Epithelial cell of prostate (primary cell): ENCODE results near the gene ZNHIT1.

ENCODE experiments used
- DNase-seq: peaks from one replicate; pipeline ENCODE4 v3.0.0-alpha.2; 2011; ENCODE audit warnings: low read depth, low spot score
- H3K27ac ChIP-seq: fragments of 450-650 bp; 2 replicates; pipeline ENCODE4 v1.5.1; 2017; ENCODE audit warnings: mild to moderate bottlenecking

The ZNHIT1 gene

GRCh38 chr7:101216001-101216859 is 1.7 kb upstream of the ZNHIT1 start:
- DNase-seq, result no peak
- H3K27ac ChIP-seq, result no peak overlapping the region

- DNase-seq, result no peak
- peak overlapping the region; percentile 86 for H3K27ac ChIP-seq
Observed at GRCh38 chr7:101216860-101217387, 1.0 kb upstream of the ZNHIT1 start.

GRCh38 chr7:101218236-101219125 is 516 bp downstream of the ZNHIT1 start:
- DNase-seq, result no peak

GRCh38 chr7:101220295-101220694 is 2.3 kb downstream of the ZNHIT1 start:
- H3K27ac ChIP-seq, result no peak overlapping the region
- DNase-seq, result no peak

More at GRCh38 chr7:101218236-101219125, 516 bp downstream of the ZNHIT1 start:
- H3K27ac ChIP-seq, result peak overlapping the region; percentile 86

- no peak for DNase-seq
Observed at GRCh38 chr7:101222275-101222830, 4.4 kb downstream of the ZNHIT1 start.

GRCh38 chr7:101223528-101223927 is 5.6 kb downstream of the ZNHIT1 start:
- no peak for DNase-seq
- H3K27ac ChIP-seq, result no peak overlapping the region

More at GRCh38 chr7:101222275-101222830, 4.4 kb downstream of the ZNHIT1 start:
- no peak overlapping the region for H3K27ac ChIP-seq

GRCh38 chr7:101225650-101226049 is 7.7 kb downstream of the ZNHIT1 start:
- DNase-seq, result no peak
- H3K27ac ChIP-seq, result no peak overlapping the region

- DNase-seq, result no peak
- no peak overlapping the region for H3K27ac ChIP-seq
Observed at GRCh38 chr7:101226721-101227120, 8.8 kb downstream of the ZNHIT1 start.

GRCh38 chr7:101231644-101232043 is 13.7 kb downstream of the ZNHIT1 start:
- DNase-seq, result no peak
- peak overlapping the region; percentile 82 for H3K27ac ChIP-seq

- DNase-seq, result peak; percentile 14
- peak overlapping the region; percentile 82 for H3K27ac ChIP-seq
Observed at GRCh38 chr7:101232141-101232850, 14.3 kb downstream of the ZNHIT1 start.

GRCh38 chr7:101233907-101234547 is 16.1 kb downstream of the ZNHIT1 start:
- DNase-seq, result no peak
- no peak overlapping the region for H3K27ac ChIP-seq

GRCh38 chr7:101234636-101235035 is 16.7 kb downstream of the ZNHIT1 start:
- DNase-seq, result no peak
- H3K27ac ChIP-seq, result no peak overlapping the region

- H3K27ac ChIP-seq, result no peak overlapping the region
- no peak for DNase-seq
Observed at GRCh38 chr7:101235050-101235449, 17.1 kb downstream of the ZNHIT1 start.

- DNase-seq, result no peak
- H3K27ac ChIP-seq, result no peak overlapping the region
Observed at GRCh38 chr7:101235522-101235921, 17.6 kb downstream of the ZNHIT1 start.

GRCh38 chr7:101236292-101236835 is 18.4 kb downstream of the ZNHIT1 start:
- no peak overlapping the region for H3K27ac ChIP-seq
- no peak for DNase-seq

- DNase-seq, result no peak
- H3K27ac ChIP-seq, result no peak within 1 kb of the TSS
Observed at GRCh38 chr7:101237206-101238067, 19.5 kb downstream of the ZNHIT1 start, which contains the start of gene CLDN15. Gene CLDN15, minus strand, starts transcription at chr7:101237802. Its CDS starts 221 bp downstream, at chr7:101237581.

- no peak overlapping the region for H3K27ac ChIP-seq
- DNase-seq, result no peak
Observed at GRCh38 chr7:101238226-101239182, 20.5 kb downstream of the ZNHIT1 start.
